ENCODE data around the gene SLC17A3.

- TF ChIP-seq SIN3A (IDR thresholded peaks at IDR 0.05; ENCODE audit: low read depth): no peak
- no peak for TF ChIP-seq CTCF (IDR thresholded peaks at IDR 0.05 in 2 of 3, conservative IDR thresholded peaks at IDR 0.05 in 1 of 3; ENCODE audit: borderline replicate concordance in 1 of 3, insufficient read depth in 1 of 3, low read depth in 2 of 3, low read length in 2 of 3)
- TF ChIP-seq REST (IDR thresholded peaks at IDR 0.05; ENCODE audit: low read depth): no peak
- no peak for TF ChIP-seq RAD21 (IDR thresholded peaks at IDR 0.05; ENCODE audit: low read depth)
Observed at GRCh38 chr6:25829375-25829774, 44.7 kb downstream of the SLC17A3 start.
